NCI-H82 treated with DMSO at 0.1 percent for 48 hours (cell line): ENCODE measurements around the gene MGLL.
"Not testable (repeated sequence)": the region's sequence is repeated elsewhere in the genome, so short reads cannot be mapped to it uniquely, and the experiment has no call there.

Experiments
- DNase-seq: peaks from one replicate; lab custom pipeline; 2025; ENCODE audit not compliant: unreplicated experiment; lab: John Stamatoyannopoulos, UW

MGLL gene

GRCh38 chr3:127663151-127663550 is 159.2 kb downstream of the MGLL start:
- no peak for DNase-seq

GRCh38 chr3:127662001-127662469 is 160.3 kb downstream of the MGLL start:
- no peak for DNase-seq

GRCh38 chr3:127661600-127661999 is 160.7 kb downstream of the MGLL start:
- no peak for DNase-seq

- no peak for DNase-seq
Observed at GRCh38 chr3:127660621-127661251, 161.6 kb downstream of the MGLL start.

GRCh38 chr3:127658234-127658633 is 164.1 kb downstream of the MGLL start:
- no peak for DNase-seq

GRCh38 chr3:127656906-127657305 is 165.4 kb downstream of the MGLL start:
- no peak for DNase-seq

- no peak for DNase-seq
Observed at GRCh38 chr3:127655641-127656040, 166.7 kb downstream of the MGLL start.

GRCh38 chr3:127654993-127655392 is 167.3 kb downstream of the MGLL start:
- not testable (repeated sequence) for DNase-seq

GRCh38 chr3:127654374-127654773 is 167.9 kb downstream of the MGLL start:
- DNase-seq, result no peak

- peak; percentile 19 for DNase-seq
Observed at GRCh38 chr3:127652246-127652995, 169.9 kb downstream of the MGLL start.

- no peak for DNase-seq
Observed at GRCh38 chr3:127651516-127652172, 170.7 kb downstream of the MGLL start.

- no peak for DNase-seq
Observed at GRCh38 chr3:127650236-127650635, 172.1 kb downstream of the MGLL start.

- no peak for DNase-seq
Observed at GRCh38 chr3:127647845-127648204, 174.5 kb downstream of the MGLL start.

- DNase-seq, result no peak
Observed at GRCh38 chr3:127647166-127647844, 175.0 kb downstream of the MGLL start.

GRCh38 chr3:127646501-127647046 is 175.7 kb downstream of the MGLL start:
- DNase-seq, result no peak

GRCh38 chr3:127645371-127646015 is 176.8 kb downstream of the MGLL start:
- no peak for DNase-seq

- DNase-seq, result no peak
Observed at GRCh38 chr3:127644641-127645370, 177.5 kb downstream of the MGLL start.

GRCh38 chr3:127640042-127640355 is 182.3 kb downstream of the MGLL start:
- no peak for DNase-seq

- no peak for DNase-seq
Observed at GRCh38 chr3:127639173-127640041, 182.9 kb downstream of the MGLL start.
